ENCODE measurements around the gene MRPL16.

GRCh38 chr11:59756558-59756840, 54.1 kb downstream of the MRPL16 start:
- TF ChIP-seq POLR2A (IDR thresholded peaks at IDR 0.05; ENCODE audit: low read length) (no peak), GATA1 (IDR thresholded peaks at IDR 0.05; ENCODE audit: low read depth, low read length) (no peak)

Measured in erythroblast (primary cell).